Ovary (tissue), 3 donors: ENCODE measurements around the gene APOF.
"Not testable (repeated sequence)": the region's sequence is repeated elsewhere in the genome, so short reads cannot be mapped to it uniquely, and the experiment has no call there.

Source experiments
- POLR2A ChIP-seq: fragments of 450-650 bp; IDR thresholded peaks from one replicate; pipeline ENCODE4 v1.6.1; 2017; ENCODE audit warnings: antibody characterized with exemption, mild to moderate bottlenecking, moderate library complexity
- TF ChIP-seq, protein P1 (sequence below), 3 donors: fragments of 450-650 bp in 2 of 3; fragments of 200-600 bp in 1 of 3; IDR thresholded peaks; one replicate each; pipeline versions ENCODE4 v1.5.1 to v1.8.0; 2016 to 2022; ENCODE audit warnings: antibody characterized with exemption in 3 of 3, mild to moderate bottlenecking in 1 of 3
- donor health status: DM: no; HTN: no; CAD: no.

DNA sequence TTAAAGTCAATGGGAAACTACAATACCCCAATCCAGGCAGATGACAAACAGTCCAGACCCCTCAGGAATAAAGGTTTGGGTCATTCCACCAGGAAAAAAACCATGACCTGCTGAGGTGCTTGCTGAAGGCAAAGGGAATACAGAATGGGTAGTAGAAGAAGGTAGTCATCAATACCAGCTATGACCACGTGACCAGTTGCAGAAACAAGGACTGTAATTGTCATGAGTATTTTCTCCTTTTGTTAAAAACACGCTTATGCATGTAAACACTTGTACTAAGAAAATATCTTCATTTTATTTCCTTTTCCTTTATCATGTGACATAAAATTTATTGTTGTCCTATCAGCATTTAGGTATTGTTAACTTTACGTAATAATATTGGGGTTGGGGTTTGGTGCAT is 41.6 kb upstream of the APOF start:
- TF ChIP-seq POLR2A = not testable (repeated sequence)
- TF ChIP-seq, protein P1, sequence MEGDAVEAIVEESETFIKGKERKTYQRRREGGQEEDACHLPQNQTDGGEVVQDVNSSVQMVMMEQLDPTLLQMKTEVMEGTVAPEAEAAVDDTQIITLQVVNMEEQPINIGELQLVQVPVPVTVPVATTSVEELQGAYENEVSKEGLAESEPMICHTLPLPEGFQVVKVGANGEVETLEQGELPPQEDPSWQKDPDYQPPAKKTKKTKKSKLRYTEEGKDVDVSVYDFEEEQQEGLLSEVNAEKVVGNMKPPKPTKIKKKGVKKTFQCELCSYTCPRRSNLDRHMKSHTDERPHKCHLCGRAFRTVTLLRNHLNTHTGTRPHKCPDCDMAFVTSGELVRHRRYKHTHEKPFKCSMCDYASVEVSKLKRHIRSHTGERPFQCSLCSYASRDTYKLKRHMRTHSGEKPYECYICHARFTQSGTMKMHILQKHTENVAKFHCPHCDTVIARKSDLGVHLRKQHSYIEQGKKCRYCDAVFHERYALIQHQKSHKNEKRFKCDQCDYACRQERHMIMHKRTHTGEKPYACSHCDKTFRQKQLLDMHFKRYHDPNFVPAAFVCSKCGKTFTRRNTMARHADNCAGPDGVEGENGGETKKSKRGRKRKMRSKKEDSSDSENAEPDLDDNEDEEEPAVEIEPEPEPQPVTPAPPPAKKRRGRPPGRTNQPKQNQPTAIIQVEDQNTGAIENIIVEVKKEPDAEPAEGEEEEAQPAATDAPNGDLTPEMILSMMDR (IDR thresholded peaks at IDR 0.05) = not testable (repeated sequence)
